ENCODE measurements around the gene ERC2. TPM values are rescaled to one million over a fixed set of nuclear protein-coding genes. Genes with fewer than 3 reads are reported as not detected.

The ERC2 gene
- total RNA-seq, 1 experiment from 2014 or later, result 0.77 TPM

GRCh38 chr3:55936549-55937052 is 531.7 kb downstream of the ERC2 start:
- intact Hi-C loops (cut with micrococcal nuclease), result no loop called here
- no peaks in the 10 kb centered on the region for H3K4me1 ChIP-seq (ENCODE audit: insufficient read depth, low read length)
- no peak for DNase-seq

DNA sequence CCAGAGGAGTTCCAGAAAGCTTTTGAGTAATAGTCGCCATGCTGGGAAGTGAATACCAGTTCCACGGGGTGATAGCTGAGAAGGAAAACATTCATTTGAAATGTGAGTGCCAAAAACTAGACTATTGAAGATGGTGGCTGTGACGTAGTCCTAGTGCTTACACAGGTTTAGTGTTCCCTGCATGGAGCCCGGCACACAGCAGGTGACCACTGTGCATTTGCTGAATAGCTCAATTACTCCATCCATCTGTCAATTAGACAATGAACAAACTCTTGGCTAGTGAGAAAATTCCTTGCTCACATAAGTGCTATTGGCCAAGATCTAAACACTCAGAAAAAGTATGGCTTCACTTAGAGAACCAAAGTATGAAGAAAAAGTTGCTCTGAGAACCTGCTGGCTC is 533.0 kb downstream of the ERC2 start:
- H3K9ac ChIP-seq (ENCODE audit: low read length), result no peak overlapping the region
- BruUV-seq (replicated peaks), result no TSS peak
- H3K79me2 ChIP-seq (ENCODE audit: low read length), result no peaks in the 10 kb centered on the region
- DNase-seq (no peak), ATAC-seq (no peak)
- no peak overlapping the region for H2AFZ ChIP-seq (ENCODE audit: low read length)
- CTCF ChIA-PET, result no interaction called here
- H3K9me3 ChIP-seq (ENCODE audit: low read length), result no peaks in the 10 kb centered on the region
- no peaks in the 10 kb centered on the region for H3K36me3 ChIP-seq (ENCODE audit: low read depth, low read length)
- H3K4me3 ChIP-seq (ENCODE audit: low read length), result no peak overlapping the region
- H3F3A ChIP-seq (ENCODE audit: low read length, unreplicated experiment), result no peaks in the 10 kb centered on the region
- no peak overlapping the region for H3K27ac ChIP-seq (ENCODE audit: low read length)
- no peak for TF ChIP-seq CTCF (conservative IDR thresholded peaks at IDR 0.05; ENCODE audit: low read depth, low read length)
- TF ChIP-seq EZH2phosphoT487 (IDR thresholded peaks at IDR 0.05; ENCODE audit: borderline replicate concordance, low read length), result no peak
- no peak for TF ChIP-seq EZH2 (IDR thresholded peaks at IDR 0.05; ENCODE audit: low read length, unreplicated experiment)
- H3K9me2 ChIP-seq (replicated peaks; ENCODE audit: low read length), result no peaks in the 10 kb centered on the region
- H3K4me1 ChIP-seq (ENCODE audit: insufficient read depth, low read length), result no peaks in the 10 kb centered on the region
- intact Hi-C loops (cut with micrococcal nuclease), result no loop called here
- H3K27me3 ChIP-seq (ENCODE audit: low read length), result peaks cover 19% of the 10 kb centered on the region; the same call in 1 of the 2 replicates
- H3K4me2 ChIP-seq (ENCODE audit: low read length), result no peak overlapping the region
- POLR2A ChIA-PET (ENCODE audit: unreplicated experiment), result no interaction called here
- no peaks in the 10 kb centered on the region for H4K20me1 ChIP-seq (ENCODE audit: low read length)

More at GRCh38 chr3:55936549-55937052, 531.7 kb downstream of the ERC2 start:
- H3K9ac ChIP-seq (ENCODE audit: low read length), result no peak overlapping the region
- H4K20me1 ChIP-seq (ENCODE audit: low read length), result no peaks in the 10 kb centered on the region
- H3K9me3 ChIP-seq (ENCODE audit: low read length), result no peaks in the 10 kb centered on the region
- ChIA-PET POLR2A (ENCODE audit: unreplicated experiment) (no interaction called here), CTCF (no interaction called here)
- no peaks in the 10 kb centered on the region for H3K36me3 ChIP-seq (ENCODE audit: low read depth, low read length)
- H2AFZ ChIP-seq (ENCODE audit: low read length), result no peak overlapping the region
- no peaks in the 10 kb centered on the region for H3K79me2 ChIP-seq (ENCODE audit: low read length)
- no peak overlapping the region for H3K4me2 ChIP-seq (ENCODE audit: low read length)
- H3K27me3 ChIP-seq (ENCODE audit: low read length), result peaks cover 19% of the 10 kb centered on the region; the same call in 1 of the 2 replicates
- no peak overlapping the region for H3K27ac ChIP-seq (ENCODE audit: low read length)
- TF ChIP-seq CTCF (conservative IDR thresholded peaks at IDR 0.05; ENCODE audit: low read depth, low read length) (no peak), EZH2phosphoT487 (IDR thresholded peaks at IDR 0.05; ENCODE audit: borderline replicate concordance, low read length) (no peak), EZH2 (IDR thresholded peaks at IDR 0.05; ENCODE audit: low read length, unreplicated experiment) (no peak)
- no peaks in the 10 kb centered on the region for H3F3A ChIP-seq (ENCODE audit: low read length, unreplicated experiment)
- ATAC-seq, result no peak
- no peak overlapping the region for H3K4me3 ChIP-seq (ENCODE audit: low read length)
- H3K9me2 ChIP-seq (replicated peaks; ENCODE audit: low read length), result no peaks in the 10 kb centered on the region
- no TSS peak for BruUV-seq (replicated peaks)

DNA sequence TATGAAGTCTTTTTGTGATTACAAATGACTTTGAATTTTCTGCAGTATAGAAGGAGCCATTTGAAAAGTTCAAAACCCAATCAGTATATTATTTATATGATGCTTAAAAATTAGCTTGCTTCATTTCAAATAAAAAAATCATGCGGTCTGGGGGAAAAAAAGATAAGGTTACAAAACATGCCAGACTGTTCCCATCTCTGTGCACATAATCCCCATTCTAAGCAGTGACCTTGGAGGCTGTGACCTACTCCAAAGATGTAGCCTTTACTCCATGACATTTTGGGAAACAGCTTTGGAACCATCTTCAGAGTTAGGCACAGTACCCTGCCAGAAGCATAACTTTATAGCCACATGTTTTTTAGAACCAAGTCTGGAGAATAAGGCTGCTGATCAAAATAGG is 533.5 kb downstream of the ERC2 start:
- Histone ChIP-seq H3K4me3 (ENCODE audit: low read length) (no peak overlapping the region), H3K36me3 (ENCODE audit: low read depth, low read length) (no peaks in the 10 kb centered on the region), H3K9me3 (ENCODE audit: low read length) (no peaks in the 10 kb centered on the region), H4K20me1 (ENCODE audit: low read length) (no peaks in the 10 kb centered on the region), H3K4me1 (ENCODE audit: insufficient read depth, low read length) (no peaks in the 10 kb centered on the region), H3K9ac (ENCODE audit: low read length) (no peak overlapping the region), H3K9me2 (replicated peaks; ENCODE audit: low read length) (no peaks in the 10 kb centered on the region), H3K79me2 (ENCODE audit: low read length) (no peaks in the 10 kb centered on the region), H3K27me3 (ENCODE audit: low read length) (peaks cover 16% of the 10 kb centered on the region; the same call in 1 of the 2 replicates), H3K27ac (ENCODE audit: low read length) (no peak overlapping the region), H2AFZ (ENCODE audit: low read length) (no peak overlapping the region), H3K4me2 (ENCODE audit: low read length) (no peak overlapping the region), H3F3A (ENCODE audit: low read length, unreplicated experiment) (no peaks in the 10 kb centered on the region)
- intact Hi-C loops (cut with micrococcal nuclease), result no loop called here
- no peak for ATAC-seq
- ChIA-PET POLR2A (ENCODE audit: unreplicated experiment) (no interaction called here), CTCF (no interaction called here)
- DNase-seq, result no peak
- no TSS peak for BruUV-seq (replicated peaks)
- no peak for TF ChIP-seq EZH2 (IDR thresholded peaks at IDR 0.05; ENCODE audit: low read length, unreplicated experiment)
- TF ChIP-seq EZH2phosphoT487 (IDR thresholded peaks at IDR 0.05; ENCODE audit: borderline replicate concordance, low read length), result no peak
- no peak for TF ChIP-seq CTCF (conservative IDR thresholded peaks at IDR 0.05; ENCODE audit: low read depth, low read length)

Measured in PC-3 (cell line).